ENCODE results near the gene RAG1.
"Not testable (repeated sequence)": the region's sequence is repeated elsewhere in the genome, so short reads cannot be mapped to it uniquely, and the experiment has no call there.

Gene RAG1

GRCh38 chr11:36567694-36568093 is at the start of gene RAG1:
TSS of gene RAG1 (plus strand) at chr11:36568007. CDS start at chr11:36573305, 5,298 bp downstream.
- no peak for DNase-seq

GRCh38 chr11:36530840-36531239 is 37.0 kb upstream of the RAG1 start:
- DNase-seq: no peak

GRCh38 chr11:36532941-36533601 is 34.7 kb upstream of the RAG1 start:
- DNase-seq: peak; percentile 26 to 32 (median 29)

- DNase-seq: no peak
Measured at GRCh38 chr11:36534276-36534840, 33.4 kb upstream of the RAG1 start.

DNA sequence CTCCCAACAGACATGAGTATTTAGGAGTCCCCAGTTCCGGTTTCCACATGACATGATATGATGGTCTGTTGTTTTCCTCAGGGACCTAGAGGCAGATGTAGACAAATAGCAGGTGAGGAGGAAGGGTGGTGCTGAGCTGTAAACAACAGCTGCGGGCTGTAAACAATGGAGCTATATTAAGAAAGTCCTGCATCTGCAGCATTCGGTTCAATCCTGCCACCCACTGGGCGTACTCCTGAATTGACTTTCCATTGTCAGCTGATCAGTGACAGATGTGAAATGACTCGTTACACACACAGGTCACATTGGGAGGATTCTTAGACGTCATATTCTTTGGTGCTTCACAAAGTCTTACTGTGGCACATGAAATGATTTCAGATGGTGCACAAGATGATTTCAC is 26.8 kb upstream of the RAG1 start:
- peak; percentile 74 to 77 (median 76) for DNase-seq

- DNase-seq: no peak
Measured at GRCh38 chr11:36550385-36551115, 17.3 kb upstream of the RAG1 start.

GRCh38 chr11:36557390-36557789 is 10.4 kb upstream of the RAG1 start:
- DNase-seq: not testable (repeated sequence)

- DNase-seq: no peak
Measured at GRCh38 chr11:36557991-36558390, 9.8 kb upstream of the RAG1 start.

DNA sequence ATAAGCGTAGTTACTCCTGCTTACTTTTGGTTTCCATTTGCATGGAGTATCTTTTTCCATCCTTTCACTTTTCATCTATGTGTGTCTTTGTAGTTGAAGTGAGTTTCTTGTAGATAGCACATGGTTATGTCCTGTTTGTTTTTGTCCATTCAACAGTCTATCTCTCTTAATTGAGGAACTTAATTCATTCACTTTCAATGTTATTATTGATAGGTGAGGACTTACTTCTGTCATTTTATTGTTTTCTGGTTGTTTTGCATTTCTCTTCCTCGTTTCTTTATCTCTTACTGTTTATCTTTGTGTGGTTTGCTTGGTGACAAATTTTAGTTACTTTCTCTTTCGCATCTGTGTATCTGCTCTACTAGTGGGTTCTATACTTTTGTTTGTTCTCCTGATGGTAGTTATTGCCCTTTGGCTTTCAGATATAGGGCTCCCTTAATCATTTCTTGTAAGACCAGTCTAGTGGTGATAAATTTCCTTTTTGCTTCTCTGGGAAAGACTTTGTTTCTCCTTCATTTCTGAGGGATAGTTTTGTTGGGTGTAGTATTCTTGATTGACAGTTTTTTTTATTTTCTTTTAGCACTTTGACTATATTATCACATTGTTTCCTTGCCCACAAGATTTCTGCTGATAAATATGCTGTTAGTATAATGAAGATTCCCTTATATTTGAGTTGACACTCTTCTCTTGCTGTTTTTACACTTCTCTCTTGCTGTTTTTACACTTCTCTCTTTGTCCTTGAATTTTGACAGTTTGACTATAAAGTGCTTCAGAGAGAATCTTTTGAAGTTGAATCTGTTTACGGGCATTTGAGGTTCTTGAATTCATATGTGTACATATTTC is 9.0 kb upstream of the RAG1 start:
- no peak for DNase-seq

GRCh38 chr11:36564376-36565030 is 3.3 kb upstream of the RAG1 start:
- peak; percentile 75 to 79 (median 75) for DNase-seq

- DNase-seq: no peak
Measured at GRCh38 chr11:36565031-36565610, 2.7 kb upstream of the RAG1 start.

GRCh38 chr11:36566407-36567053 is 1.3 kb upstream of the RAG1 start:
- DNase-seq: no peak

DNA sequence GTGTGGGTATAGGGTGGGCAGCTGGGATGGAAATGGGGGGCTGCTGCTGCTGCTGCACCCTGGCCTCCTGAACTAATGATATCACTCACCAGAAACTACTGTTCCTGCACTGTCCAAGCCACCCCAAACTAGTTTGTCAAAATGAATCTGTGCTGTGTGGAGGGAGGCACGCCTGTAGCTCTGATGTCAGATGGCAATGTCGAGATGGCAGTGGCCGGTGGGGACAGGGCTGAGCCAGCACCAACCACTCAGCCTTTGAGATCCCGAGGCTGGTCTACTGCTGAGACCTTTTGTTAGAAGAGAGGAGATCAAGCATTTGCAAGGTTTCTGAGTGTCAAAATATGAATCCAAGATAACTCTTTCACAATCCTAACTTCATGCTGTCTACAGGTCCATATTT is 1.3 kb downstream of the RAG1 start:
- no peak for DNase-seq

GRCh38 chr11:36574486-36574885 is 6.7 kb downstream of the RAG1 start:
- DNase-seq: no peak

DNA sequence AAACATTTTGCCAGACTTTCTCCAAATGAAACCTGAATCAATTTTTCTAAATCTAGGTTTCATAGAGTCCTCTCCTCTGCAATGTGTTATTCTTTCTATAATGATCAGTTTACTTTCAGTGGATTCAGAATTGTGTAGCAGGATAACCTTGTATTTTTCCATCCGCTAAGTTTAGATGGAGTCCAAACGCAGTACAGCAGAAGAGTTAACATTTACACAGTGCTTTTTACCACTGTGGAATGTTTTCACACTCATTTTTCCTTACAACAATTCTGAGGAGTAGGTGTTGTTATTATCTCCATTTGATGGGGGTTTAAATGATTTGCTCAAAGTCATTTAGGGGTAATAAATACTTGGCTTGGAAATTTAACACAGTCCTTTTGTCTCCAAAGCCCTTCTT is 9.6 kb downstream of the RAG1 start:
- DNase-seq: no peak

GRCh38 chr11:36577859-36578258 is 10.1 kb downstream of the RAG1 start:
- no peak for DNase-seq

DNA sequence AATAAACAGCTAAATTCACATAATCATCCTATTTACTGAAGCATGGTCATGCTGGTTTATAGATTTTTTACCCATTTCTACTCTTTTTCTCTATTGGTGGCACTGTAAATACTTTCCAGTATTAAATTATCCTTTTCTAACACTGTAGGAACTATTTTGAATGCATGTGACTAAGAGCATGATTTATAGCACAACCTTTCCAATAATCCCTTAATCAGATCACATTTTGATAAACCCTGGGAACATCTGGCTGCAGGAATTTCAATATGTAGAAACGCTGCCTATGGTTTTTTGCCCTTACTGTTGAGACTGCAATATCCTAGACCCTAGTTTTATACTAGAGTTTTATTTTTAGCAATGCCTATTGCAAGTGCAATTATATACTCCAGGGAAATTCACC is 10.7 kb downstream of the RAG1 start:
- no peak for DNase-seq

- DNase-seq: no peak
Measured at GRCh38 chr11:36581536-36581935, 13.7 kb downstream of the RAG1 start.

GRCh38 chr11:36583667-36584066 is 15.9 kb downstream of the RAG1 start:
- DNase-seq: no peak

GRCh38 chr11:36586543-36586942 is 18.7 kb downstream of the RAG1 start:
- peak; percentile 43 to 59 (median 55) for DNase-seq

DNA sequence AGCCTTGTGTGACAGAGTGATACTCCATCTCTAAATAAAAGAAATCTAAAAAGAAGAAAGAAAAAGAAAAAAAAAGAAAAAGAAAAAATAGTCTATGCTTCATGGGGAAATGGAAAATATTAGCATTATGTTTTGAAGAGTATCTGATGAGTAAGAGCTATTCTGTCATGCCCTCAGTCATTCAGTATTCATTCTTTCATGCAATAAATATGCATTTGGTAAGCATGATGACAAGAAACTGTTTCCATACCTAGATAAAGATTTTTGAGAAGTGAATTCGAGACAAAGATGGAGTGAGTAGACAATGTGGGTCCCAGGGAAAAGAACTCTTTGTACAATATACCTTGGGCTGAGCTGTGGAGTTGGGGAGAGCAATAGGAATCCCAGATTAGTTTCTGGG is 20.3 kb downstream of the RAG1 start:
- DNase-seq: no peak

GRCh38 chr11:36590513-36590912 is 22.7 kb downstream of the RAG1 start:
- DNase-seq: no peak
